Measurements from ENCODE around the gene CLDN10. TPM values are rescaled to one million over a fixed set of nuclear protein-coding genes. Genes with fewer than 3 reads are reported as not detected.

The CLDN10 gene
- total RNA-seq, 1 donor from 2014 or later = 0.32 TPM

- H3K9ac ChIP-seq (ENCODE audit: low read length) = no peak overlapping the region
- H3K4me1 ChIP-seq (ENCODE audit: insufficient read depth, low read length) = peaks cover 12% of the 10 kb centered on the region
- H2AFZ ChIP-seq (ENCODE audit: low read depth, low read length) = no peak overlapping the region
- FAIRE-seq (no peak), DNase-seq (ENCODE audit: low read depth) (no peak)
- H3K27me3 Mint-ChIP-seq (ENCODE audit: low read depth, unreplicated experiment) = no peaks in the 10 kb centered on the region
- H3K27ac Mint-ChIP-seq (ENCODE audit: unreplicated experiment) = no peak overlapping the region
- no peaks in the 10 kb centered on the region for H3K9me3 ChIP-seq (ENCODE audit: insufficient read depth, low read depth, low read length)
- H3K27me3 ChIP-seq (ENCODE audit: insufficient read depth, low read length) = no peaks in the 10 kb centered on the region
- H3K36me3 ChIP-seq (ENCODE audit: insufficient read depth, low read length) = no peaks in the 10 kb centered on the region
- peaks cover 6% of the 10 kb centered on the region for H3K4me1 Mint-ChIP-seq (ENCODE audit: low read depth, unreplicated experiment)
- H3K4me2 ChIP-seq (ENCODE audit: low read length) = peak overlapping the region; percentile 76
- H4K20me1 ChIP-seq (ENCODE audit: insufficient read depth, low read length) = no peaks in the 10 kb centered on the region
- H3K27ac ChIP-seq (ENCODE audit: low read depth, low read length) = no peak overlapping the region
- H3K79me2 ChIP-seq (ENCODE audit: insufficient read depth, low read length) = no peaks in the 10 kb centered on the region
- no peak overlapping the region for H3K4me3 Mint-ChIP-seq (ENCODE audit: unreplicated experiment)
- H3K36me3 Mint-ChIP-seq (ENCODE audit: low read depth, unreplicated experiment) = no peaks in the 10 kb centered on the region
- TF ChIP-seq, protein P1, sequence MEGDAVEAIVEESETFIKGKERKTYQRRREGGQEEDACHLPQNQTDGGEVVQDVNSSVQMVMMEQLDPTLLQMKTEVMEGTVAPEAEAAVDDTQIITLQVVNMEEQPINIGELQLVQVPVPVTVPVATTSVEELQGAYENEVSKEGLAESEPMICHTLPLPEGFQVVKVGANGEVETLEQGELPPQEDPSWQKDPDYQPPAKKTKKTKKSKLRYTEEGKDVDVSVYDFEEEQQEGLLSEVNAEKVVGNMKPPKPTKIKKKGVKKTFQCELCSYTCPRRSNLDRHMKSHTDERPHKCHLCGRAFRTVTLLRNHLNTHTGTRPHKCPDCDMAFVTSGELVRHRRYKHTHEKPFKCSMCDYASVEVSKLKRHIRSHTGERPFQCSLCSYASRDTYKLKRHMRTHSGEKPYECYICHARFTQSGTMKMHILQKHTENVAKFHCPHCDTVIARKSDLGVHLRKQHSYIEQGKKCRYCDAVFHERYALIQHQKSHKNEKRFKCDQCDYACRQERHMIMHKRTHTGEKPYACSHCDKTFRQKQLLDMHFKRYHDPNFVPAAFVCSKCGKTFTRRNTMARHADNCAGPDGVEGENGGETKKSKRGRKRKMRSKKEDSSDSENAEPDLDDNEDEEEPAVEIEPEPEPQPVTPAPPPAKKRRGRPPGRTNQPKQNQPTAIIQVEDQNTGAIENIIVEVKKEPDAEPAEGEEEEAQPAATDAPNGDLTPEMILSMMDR (IDR thresholded peaks at IDR 0.05; ENCODE audit: insufficient read depth, low read depth, low read length) = no peak
- TF ChIP-seq EZH2 (IDR thresholded peaks at IDR 0.05; ENCODE audit: insufficient read depth, low read length) = no peak
- H3K9me3 Mint-ChIP-seq (ENCODE audit: unreplicated experiment) = no peaks in the 10 kb centered on the region
- no peak overlapping the region for H3K4me3 ChIP-seq (ENCODE audit: insufficient read depth, low read depth, low read length)
These were observed 43.5 kb upstream of the CLDN10 start for GRCh38 chr13:95508996-95509395.

DNA sequence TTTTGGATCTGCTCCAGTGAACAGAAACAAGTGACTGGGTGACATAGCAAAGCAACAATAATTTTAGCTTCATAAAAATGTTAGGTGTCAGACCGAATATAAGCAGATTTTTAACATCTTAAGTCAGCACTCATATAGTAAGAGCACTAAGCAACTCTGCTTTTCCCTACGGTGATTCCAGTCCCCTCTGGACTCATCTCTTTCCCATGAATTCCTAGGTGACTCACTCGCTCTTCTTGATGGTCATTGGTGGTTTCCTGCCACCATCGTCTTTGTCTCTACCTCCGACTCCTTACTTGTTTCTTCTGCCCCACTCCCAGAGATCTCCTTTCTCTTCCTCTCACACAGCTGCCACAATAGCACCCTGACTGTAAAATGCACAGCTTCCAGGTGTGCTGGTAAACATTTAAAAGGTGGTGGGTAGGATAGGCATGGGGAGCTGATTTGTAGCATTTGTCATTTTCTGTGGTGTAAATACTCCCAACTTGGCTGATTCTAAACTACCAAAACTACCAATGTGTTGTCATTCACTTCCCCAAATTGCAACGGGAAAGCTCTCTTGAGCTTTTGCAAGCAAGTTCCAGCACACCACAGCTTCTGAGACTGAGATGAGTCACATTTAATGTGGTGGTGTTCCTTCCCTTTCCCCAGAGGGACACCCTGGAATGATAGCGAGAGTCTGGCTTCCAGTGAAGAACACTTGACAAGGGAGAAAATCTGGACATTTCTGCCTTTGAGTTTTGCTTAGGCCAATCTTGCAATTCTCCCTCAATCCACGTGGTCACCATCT is 42.8 kb upstream of the CLDN10 start:
- Histone ChIP-seq H2AFZ (ENCODE audit: low read depth, low read length) (peak overlapping the region; percentile 12), H4K20me1 (ENCODE audit: insufficient read depth, low read length) (no peaks in the 10 kb centered on the region), H3K9me3 (ENCODE audit: insufficient read depth, low read depth, low read length) (no peaks in the 10 kb centered on the region), H3K27me3 (ENCODE audit: insufficient read depth, low read length) (no peaks in the 10 kb centered on the region), H3K27ac (ENCODE audit: low read depth, low read length) (peak overlapping the region; percentile 9), H3K4me2 (ENCODE audit: low read length) (peak overlapping the region; percentile 76), H3K36me3 (ENCODE audit: insufficient read depth, low read length) (no peaks in the 10 kb centered on the region), H3K4me3 (ENCODE audit: insufficient read depth, low read depth, low read length) (no peak overlapping the region), H3K79me2 (ENCODE audit: insufficient read depth, low read length) (no peaks in the 10 kb centered on the region), H3K4me1 (ENCODE audit: insufficient read depth, low read length) (peaks cover 12% of the 10 kb centered on the region), H3K9ac (ENCODE audit: low read length) (no peak overlapping the region)
- H3K4me1 Mint-ChIP-seq (ENCODE audit: low read depth, unreplicated experiment) = peaks cover 6% of the 10 kb centered on the region
- H3K9me3 Mint-ChIP-seq (ENCODE audit: unreplicated experiment) = no peaks in the 10 kb centered on the region
- TF ChIP-seq, protein P1 (IDR thresholded peaks at IDR 0.05; ENCODE audit: insufficient read depth, low read depth, low read length) = no peak
- no peak for TF ChIP-seq EZH2 (IDR thresholded peaks at IDR 0.05; ENCODE audit: insufficient read depth, low read length)
- peak; percentile 63 for DNase-seq (ENCODE audit: low read depth)
- H3K36me3 Mint-ChIP-seq (ENCODE audit: low read depth, unreplicated experiment) = no peaks in the 10 kb centered on the region
- H3K4me3 Mint-ChIP-seq (ENCODE audit: unreplicated experiment) = no peak overlapping the region
- H3K27me3 Mint-ChIP-seq (ENCODE audit: low read depth, unreplicated experiment) = no peaks in the 10 kb centered on the region
- peak; percentile 20 for FAIRE-seq
- H3K27ac Mint-ChIP-seq (ENCODE audit: unreplicated experiment) = no peak overlapping the region

DNA sequence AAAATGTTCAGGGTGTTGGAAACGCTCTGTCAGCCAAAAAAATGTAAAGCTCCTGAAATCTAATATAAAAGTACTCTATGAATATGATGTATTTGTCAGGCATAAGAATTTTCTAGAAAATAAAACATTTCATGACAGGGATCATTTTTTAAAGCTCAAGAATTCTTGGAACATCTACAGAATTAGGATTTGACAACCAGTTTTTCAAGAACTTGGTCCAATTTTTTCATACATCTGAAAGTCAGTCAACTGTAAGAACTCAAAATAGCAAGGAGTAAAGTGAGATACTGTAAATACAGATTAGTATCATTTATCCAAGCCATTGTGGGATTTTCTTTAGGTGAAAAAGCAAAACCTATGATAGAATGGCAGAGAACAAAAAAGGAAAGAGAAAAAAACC is 41.6 kb upstream of the CLDN10 start:
- Histone ChIP-seq H3K4me1 (ENCODE audit: insufficient read depth, low read length) (peaks cover 12% of the 10 kb centered on the region), H3K4me3 (ENCODE audit: insufficient read depth, low read depth, low read length) (no peak overlapping the region), H3K9me3 (ENCODE audit: insufficient read depth, low read depth, low read length) (no peaks in the 10 kb centered on the region), H2AFZ (ENCODE audit: low read depth, low read length) (no peak overlapping the region), H4K20me1 (ENCODE audit: insufficient read depth, low read length) (no peaks in the 10 kb centered on the region), H3K27me3 (ENCODE audit: insufficient read depth, low read length) (no peaks in the 10 kb centered on the region), H3K9ac (ENCODE audit: low read length) (no peak overlapping the region), H3K36me3 (ENCODE audit: insufficient read depth, low read length) (no peaks in the 10 kb centered on the region), H3K4me2 (ENCODE audit: low read length) (no peak overlapping the region), H3K27ac (ENCODE audit: low read depth, low read length) (no peak overlapping the region), H3K79me2 (ENCODE audit: insufficient read depth, low read length) (no peaks in the 10 kb centered on the region)
- DNase-seq (ENCODE audit: low read depth) (no peak), FAIRE-seq (no peak)
- H3K4me1 Mint-ChIP-seq (ENCODE audit: low read depth, unreplicated experiment) = peaks cover 2% of the 10 kb centered on the region
- no peak overlapping the region for H3K27ac Mint-ChIP-seq (ENCODE audit: unreplicated experiment)
- H3K9me3 Mint-ChIP-seq (ENCODE audit: unreplicated experiment) = no peaks in the 10 kb centered on the region
- H3K27me3 Mint-ChIP-seq (ENCODE audit: low read depth, unreplicated experiment) = peaks cover 4% of the 10 kb centered on the region
- no peaks in the 10 kb centered on the region for H3K36me3 Mint-ChIP-seq (ENCODE audit: low read depth, unreplicated experiment)
- no peak overlapping the region for H3K4me3 Mint-ChIP-seq (ENCODE audit: unreplicated experiment)
- TF ChIP-seq, protein P1 (IDR thresholded peaks at IDR 0.05; ENCODE audit: insufficient read depth, low read depth, low read length) = no peak
- no peak for TF ChIP-seq EZH2 (IDR thresholded peaks at IDR 0.05; ENCODE audit: insufficient read depth, low read length)

Data from astrocyte (in vitro differentiated cells and primary cell).